Karpas-422 (cell line): ENCODE data around the gene PDE8B. TPM values are rescaled to one million over a fixed set of nuclear protein-coding genes. Genes with fewer than 3 reads are reported as not detected.

Experiments used
- DNase-seq: peaks from one replicate; pipeline ENCODE4 v3.0.0-alpha.2; 2015
- H2AFZ ChIP-seq: fragments of 200-600 bp; sonication (generic); 2 replicates; pipeline ENCODE4 v1.6.1; 2014; ENCODE audit warnings: antibody characterized with exemption, low read length, mixed read lengths
- H3K27ac ChIP-seq: fragments of 200-600 bp; sonication (generic); 2 replicates; pipeline ENCODE4 v1.5.1; 2014; ENCODE audit warnings: mild to moderate bottlenecking, low read length, moderate library complexity
- H3K27me3 ChIP-seq: fragments of 200-600 bp; sonication (generic); 2 replicates; pipeline ENCODE4 v1.6.1; 2014; ENCODE audit warnings: low read length, mixed read lengths
- H3K36me3 ChIP-seq: fragments of 200-600 bp; sonication (generic); 2 replicates; pipeline ENCODE4 v1.6.1; 2014; ENCODE audit warnings: low read length, mixed read lengths; ENCODE audit not compliant: insufficient read depth
- H3K4me1 ChIP-seq: fragments of 200-600 bp; sonication (generic); 2 replicates; pipeline ENCODE4 v1.6.1; 2014; ENCODE audit warnings: mild to moderate bottlenecking, low read length, mixed read lengths
- H3K4me2 ChIP-seq: fragments of 200-600 bp; sonication (generic); 2 replicates; pipeline ENCODE4 v1.6.1; 2014; ENCODE audit warnings: low read length, low read depth, mild to moderate bottlenecking; ENCODE audit not compliant: poor library complexity, severe bottlenecking
- H3K4me3 ChIP-seq: fragments of 200-600 bp; sonication (generic); 2 replicates; pipeline ENCODE4 v1.5.1; 2014; ENCODE audit warnings: mild to moderate bottlenecking, antibody characterized with exemption, low read length, mixed read lengths
- H3K79me2 ChIP-seq: fragments of 200-600 bp; sonication (generic); 2 replicates; pipeline ENCODE4 v1.6.1; 2014; ENCODE audit warnings: mild to moderate bottlenecking, low read length, mixed read lengths
- H3K9ac ChIP-seq: fragments of 200-600 bp; sonication (generic); 2 replicates; pipeline ENCODE4 v1.6.0; 2014; ENCODE audit warnings: low read length
- H3K9me2 ChIP-seq: fragments of 200-600 bp; sonication (generic), shearing (Covaris generic); replicated peaks from 2 replicates; pipeline ENCODE4 v1.6.0; 2014; ENCODE audit warnings: mild to moderate bottlenecking, low read length, moderate library complexity; ENCODE audit not compliant: insufficient read depth
- H3K9me3 ChIP-seq: fragments of 300-700, 200-600 bp; sonication (generic); 2 replicates; pipeline ENCODE4 v1.6.1; 2014; ENCODE audit warnings: low read length, mixed read lengths
- H4K20me1 ChIP-seq: fragments of 200-600 bp; sonication (generic); 2 replicates; pipeline ENCODE4 v1.6.1; 2014; ENCODE audit warnings: mild to moderate bottlenecking, antibody characterized with exemption, low read length, low read depth; ENCODE audit not compliant: insufficient read depth
- total RNA-seq: library from RNA; depleted of rRNA; stranded (reverse); fragments of >200 nt; shearing (Covaris generic); gene quantifications from 2 replicates; pipeline ENCODE4 v1.2.3, GENCODE V29; 2014; ENCODE audit warnings: low replicate concordance

PDE8B gene
- total RNA-seq, 1 experiment from 2014 or later = 0.15 TPM

GRCh38 chr5:77333036-77333435 lies 122.6 kb downstream of the PDE8B start:
- Histone ChIP-seq H4K20me1 (no peaks in the 10 kb centered on the region), H3K9ac (no peak overlapping the region), H3K4me2 (no peak overlapping the region), H3K9me2 (no peaks in the 10 kb centered on the region), H3K9me3 (no peaks in the 10 kb centered on the region), H3K79me2 (no peaks in the 10 kb centered on the region), H3K4me1 (no peaks in the 10 kb centered on the region), H3K27me3 (no peaks in the 10 kb centered on the region; the same call in 1 of the 2 replicates), H3K36me3 (no peaks in the 10 kb centered on the region), H2AFZ (no peak overlapping the region), H3K4me3 (no peak overlapping the region), H3K27ac (no peak overlapping the region)
- no peak for DNase-seq

DNA sequence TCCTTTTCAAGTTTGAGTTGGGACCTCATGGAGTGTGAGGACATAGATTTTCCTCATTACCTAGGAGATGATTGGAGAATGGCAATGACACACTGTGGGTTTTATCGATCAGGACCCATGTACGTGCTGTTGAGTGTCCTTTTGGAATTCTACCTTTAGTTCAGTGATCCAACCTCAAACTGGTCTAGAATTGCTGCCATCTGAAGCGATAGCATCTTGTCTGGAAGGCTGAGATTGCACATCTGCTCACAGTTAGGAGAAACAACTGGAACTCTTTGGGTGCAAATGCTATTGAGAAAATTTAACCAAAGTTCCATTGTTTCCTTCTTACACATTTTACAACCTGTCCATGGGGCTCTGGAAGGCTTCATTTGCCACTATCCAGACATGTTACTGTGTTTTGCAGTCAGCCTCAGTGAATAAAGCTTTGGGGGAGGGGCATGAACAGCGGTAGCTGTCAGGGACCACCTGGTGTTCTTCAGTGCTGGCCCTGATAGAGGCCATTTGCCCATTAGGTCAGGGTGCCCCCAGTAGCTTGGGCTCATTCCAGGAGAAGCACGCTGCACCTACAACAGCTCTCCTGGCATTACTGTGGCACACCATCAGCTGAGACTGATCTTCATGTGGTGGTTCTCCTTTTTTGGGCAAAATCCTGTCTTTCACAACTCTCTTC lies 123.1 kb downstream of the PDE8B start:
- no peaks in the 10 kb centered on the region for H3K79me2 ChIP-seq

GRCh38 chr5:77337246-77337645 lies 126.8 kb downstream of the PDE8B start:
- H3K4me1 ChIP-seq = no peaks in the 10 kb centered on the region
- H3K4me2 ChIP-seq = no peak overlapping the region
- no peak overlapping the region for H2AFZ ChIP-seq
- no peak for DNase-seq
- no peaks in the 10 kb centered on the region for H4K20me1 ChIP-seq
- H3K9me2 ChIP-seq = no peaks in the 10 kb centered on the region
- H3K36me3 ChIP-seq = no peaks in the 10 kb centered on the region
- no peaks in the 10 kb centered on the region for H3K9me3 ChIP-seq
- H3K9ac ChIP-seq = no peak overlapping the region
- no peaks in the 10 kb centered on the region for H3K79me2 ChIP-seq
- H3K27me3 ChIP-seq = no peaks in the 10 kb centered on the region
- no peak overlapping the region for H3K27ac ChIP-seq
- no peak overlapping the region for H3K4me3 ChIP-seq

More for the DNA sequence above, 123.1 kb downstream of the PDE8B start:
- no peak overlapping the region for H3K4me2 ChIP-seq
- H2AFZ ChIP-seq = no peak overlapping the region
- H3K9me3 ChIP-seq = no peaks in the 10 kb centered on the region
- H3K4me1 ChIP-seq = no peaks in the 10 kb centered on the region
- H4K20me1 ChIP-seq = no peaks in the 10 kb centered on the region
- H3K9ac ChIP-seq = no peak overlapping the region
- no peaks in the 10 kb centered on the region for H3K9me2 ChIP-seq
- no peaks in the 10 kb centered on the region; the same call in 1 of the 2 replicates for H3K27me3 ChIP-seq
- no peak for DNase-seq
- no peaks in the 10 kb centered on the region for H3K36me3 ChIP-seq
- H3K27ac ChIP-seq = no peak overlapping the region
- no peak overlapping the region for H3K4me3 ChIP-seq

GRCh38 chr5:77337686-77338085 lies 127.2 kb downstream of the PDE8B start:
- no peaks in the 10 kb centered on the region for H3K4me1 ChIP-seq
- DNase-seq = no peak
- H3K36me3 ChIP-seq = no peaks in the 10 kb centered on the region

DNA sequence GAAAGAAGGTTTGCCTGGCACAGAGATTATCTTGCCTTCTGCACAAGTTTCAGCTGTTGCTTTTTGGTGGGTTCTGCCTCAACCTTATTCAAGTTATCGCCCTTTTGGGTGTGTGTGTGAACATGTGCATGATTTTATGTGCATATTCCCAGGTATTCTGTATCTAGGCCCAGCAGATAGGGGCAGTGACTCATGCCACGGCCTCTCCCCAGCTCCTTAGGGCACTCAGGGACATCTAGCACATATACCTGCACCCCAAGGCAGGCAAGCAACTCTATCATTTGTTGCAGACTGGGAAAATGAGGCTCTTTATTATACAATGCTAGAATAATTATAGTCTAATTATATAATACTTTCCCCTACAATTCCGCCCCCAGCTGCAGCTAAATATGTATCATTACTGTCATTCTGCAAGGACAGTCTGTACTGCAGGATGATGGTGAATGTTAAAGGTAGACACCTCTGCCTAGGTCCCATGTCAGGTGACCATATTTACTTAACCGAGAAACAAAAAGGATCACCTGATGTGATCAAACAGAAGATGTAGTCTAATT lies 128.9 kb downstream of the PDE8B start:
- Histone ChIP-seq H3K9me3 (no peaks in the 10 kb centered on the region), H2AFZ (no peak overlapping the region), H3K4me2 (no peak overlapping the region), H3K79me2 (no peaks in the 10 kb centered on the region), H3K9ac (no peak overlapping the region), H4K20me1 (no peaks in the 10 kb centered on the region), H3K4me3 (no peak overlapping the region), H3K27ac (no peak overlapping the region), H3K27me3 (no peaks in the 10 kb centered on the region), H3K9me2 (no peaks in the 10 kb centered on the region), H3K36me3 (no peaks in the 10 kb centered on the region), H3K4me1 (no peaks in the 10 kb centered on the region)
- no peak for DNase-seq

More at GRCh38 chr5:77337686-77338085, 127.2 kb downstream of the PDE8B start:
- Histone ChIP-seq H3K27ac (no peak overlapping the region), H3K9me2 (no peaks in the 10 kb centered on the region), H3K9me3 (no peaks in the 10 kb centered on the region), H3K27me3 (no peaks in the 10 kb centered on the region), H3K9ac (no peak overlapping the region), H3K4me3 (no peak overlapping the region), H2AFZ (no peak overlapping the region), H3K4me2 (no peak overlapping the region), H3K79me2 (no peaks in the 10 kb centered on the region), H4K20me1 (no peaks in the 10 kb centered on the region)

DNA sequence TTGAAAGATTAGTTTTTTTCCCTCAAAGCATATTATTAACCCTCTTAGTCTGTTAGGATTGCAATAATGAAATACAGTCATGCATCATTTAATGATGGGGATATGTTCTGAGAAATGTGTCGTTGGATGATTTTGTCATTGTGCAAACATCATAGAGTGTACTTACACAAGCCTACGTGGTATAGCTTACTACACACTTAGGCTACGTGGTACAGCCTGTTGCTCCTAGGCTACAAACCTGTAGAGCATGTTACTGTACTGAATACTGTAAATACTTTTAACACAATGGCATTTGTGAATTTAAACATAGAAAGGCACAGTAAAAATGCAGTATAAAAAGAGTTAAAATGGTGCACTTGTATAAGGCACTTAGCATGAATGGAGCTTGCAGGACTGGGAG lies 132.7 kb downstream of the PDE8B start:
- H3K9me3 ChIP-seq = no peaks in the 10 kb centered on the region
- H3K27ac ChIP-seq = no peak overlapping the region
- no peak overlapping the region for H3K4me2 ChIP-seq
- no peak for DNase-seq
- H4K20me1 ChIP-seq = no peaks in the 10 kb centered on the region
- H3K4me1 ChIP-seq = no peaks in the 10 kb centered on the region
- H3K36me3 ChIP-seq = no peaks in the 10 kb centered on the region
- no peaks in the 10 kb centered on the region for H3K79me2 ChIP-seq
- H3K4me3 ChIP-seq = no peak overlapping the region
- H3K9ac ChIP-seq = no peak overlapping the region
- H3K27me3 ChIP-seq = no peaks in the 10 kb centered on the region
- H3K9me2 ChIP-seq = no peaks in the 10 kb centered on the region
- no peak overlapping the region for H2AFZ ChIP-seq

GRCh38 chr5:77347435-77348098 lies 137.1 kb downstream of the PDE8B start:
- Histone ChIP-seq H3K27ac (no peak overlapping the region), H3K27me3 (no peaks in the 10 kb centered on the region), H3K9ac (no peak overlapping the region), H3K9me3 (no peaks in the 10 kb centered on the region), H3K4me2 (no peak overlapping the region), H2AFZ (no peak overlapping the region), H3K79me2 (no peaks in the 10 kb centered on the region), H3K36me3 (no peaks in the 10 kb centered on the region), H3K4me3 (no peak overlapping the region), H3K4me1 (no peaks in the 10 kb centered on the region), H3K9me2 (no peaks in the 10 kb centered on the region), H4K20me1 (no peaks in the 10 kb centered on the region)
- DNase-seq = no peak

GRCh38 chr5:77353251-77353650 lies 142.8 kb downstream of the PDE8B start:
- no peak for DNase-seq
- Histone ChIP-seq H2AFZ (no peak overlapping the region), H3K4me2 (no peak overlapping the region), H3K9ac (no peak overlapping the region), H4K20me1 (no peaks in the 10 kb centered on the region), H3K79me2 (no peaks in the 10 kb centered on the region), H3K9me3 (no peaks in the 10 kb centered on the region), H3K4me3 (no peak overlapping the region), H3K4me1 (no peaks in the 10 kb centered on the region), H3K27ac (no peak overlapping the region), H3K9me2 (no peaks in the 10 kb centered on the region), H3K36me3 (no peaks in the 10 kb centered on the region), H3K27me3 (no peaks in the 10 kb centered on the region)
